Stimulated activated CD8-positive, alpha-beta memory T cell treated with anti-CD3 and anti-CD28 coated beads, Interleukin-2, amount 100 ng/mL, for 48 hours (primary cell): Measurements from ENCODE around the gene CGRRF1.

Experiments used
- DNase-seq, 2 donors: peaks; one replicate each; pipeline ENCODE4 v3.0.0-alpha.2; 2020; ENCODE audit warnings: low read depth in 2 of 2

CGRRF1 gene

GRCh38 chr14:54489731-54490444, 19.8 kb upstream of the CGRRF1 start:
- DNase-seq, result no peak

- DNase-seq, result no peak
Measured at GRCh38 chr14:54490445-54491175, 19.1 kb upstream of the CGRRF1 start.

- DNase-seq, result no peak
Measured at GRCh38 chr14:54493293-54493692, 16.4 kb upstream of the CGRRF1 start.

GRCh38 chr14:54497224-54497623, 12.5 kb upstream of the CGRRF1 start:
- DNase-seq, result no peak

- DNase-seq, result no peak
Measured at GRCh38 chr14:54498095-54498531, 11.6 kb upstream of the CGRRF1 start.

GRCh38 chr14:54498579-54498978, 11.1 kb upstream of the CGRRF1 start:
- DNase-seq, result no peak

- no peak for DNase-seq
Measured at GRCh38 chr14:54500744-54501143, 9.0 kb upstream of the CGRRF1 start.

- DNase-seq, result no peak
Measured at GRCh38 chr14:54501480-54501879, 8.2 kb upstream of the CGRRF1 start.

- DNase-seq, result no peak
Measured at GRCh38 chr14:54502602-54503001, 7.1 kb upstream of the CGRRF1 start.

GRCh38 chr14:54503486-54503885, 6.2 kb upstream of the CGRRF1 start:
- no peak for DNase-seq

GRCh38 chr14:54512393-54512792, 2.7 kb downstream of the CGRRF1 start:
- DNase-seq, result no peak

GRCh38 chr14:54515670-54516069, 6.0 kb downstream of the CGRRF1 start:
- DNase-seq, result no peak

GRCh38 chr14:54516709-54517108, 7.0 kb downstream of the CGRRF1 start:
- DNase-seq, result no peak

GRCh38 chr14:54524410-54524809, 14.7 kb downstream of the CGRRF1 start:
- no peak for DNase-seq

- DNase-seq, result no peak
Measured at GRCh38 chr14:54528973-54529372, 19.3 kb downstream of the CGRRF1 start.

- no peak for DNase-seq
Measured at GRCh38 chr14:54529811-54530210, 20.1 kb downstream of the CGRRF1 start.

GRCh38 chr14:54532111-54533012, 22.7 kb downstream of the CGRRF1 start:
- DNase-seq, result no peak

- no peak for DNase-seq
Measured at GRCh38 chr14:54533100-54533499, 23.4 kb downstream of the CGRRF1 start.

GRCh38 chr14:54535126-54535525, 25.4 kb downstream of the CGRRF1 start:
- DNase-seq, result no peak

- DNase-seq, result no peak
Measured at GRCh38 chr14:54535646-54536045, 25.9 kb downstream of the CGRRF1 start.

GRCh38 chr14:54537651-54538050, 27.9 kb downstream of the CGRRF1 start:
- no peak for DNase-seq

GRCh38 chr14:54538055-54538454, 28.3 kb downstream of the CGRRF1 start:
- DNase-seq, result no peak
